CD4-positive, alpha-beta T cell treated with Interleukin-12 subunit alpha and Interleukin-12 subunit beta, for 1 hour (primary cell): ENCODE data around the gene AFTPH.
A peak's percentile ranks its signal among the peaks of the same experiment; 100 is the strongest.

ENCODE experiments used
- DNase-seq: peaks from one replicate; pipeline ENCODE4 v3.0.0-alpha.2; 2020

The AFTPH gene

GRCh38 chr2:64523666-64524603 is at the start of gene AFTPH:
TSS of gene AFTPH (plus strand) at chr2:64524328. CDS start at chr2:64551475, 27,147 bp downstream.
- DNase-seq: peak; percentile 100

- no peak for DNase-seq
Observed at GRCh38 chr2:64474636-64475035, 49.5 kb upstream of the AFTPH start.

GRCh38 chr2:64477037-64477436 is 47.1 kb upstream of the AFTPH start:
- DNase-seq: no peak

- no peak for DNase-seq
Observed at GRCh38 chr2:64477979-64478378, 46.1 kb upstream of the AFTPH start.

- no peak for DNase-seq
Observed at GRCh38 chr2:64478502-64479230, 45.5 kb upstream of the AFTPH start.

GRCh38 chr2:64479259-64480117 is 44.6 kb upstream of the AFTPH start:
- no peak for DNase-seq

GRCh38 chr2:64481665-64482064 is 42.5 kb upstream of the AFTPH start:
- no peak for DNase-seq

- DNase-seq: no peak
Observed at GRCh38 chr2:64482243-64482642, 41.9 kb upstream of the AFTPH start.

- no peak for DNase-seq
Observed at GRCh38 chr2:64482765-64483504, 41.2 kb upstream of the AFTPH start.

GRCh38 chr2:64485331-64485730 is 38.8 kb upstream of the AFTPH start:
- no peak for DNase-seq

GRCh38 chr2:64485961-64486360 is 38.2 kb upstream of the AFTPH start:
- no peak for DNase-seq

GRCh38 chr2:64487256-64488049 is 36.7 kb upstream of the AFTPH start:
- DNase-seq: no peak

GRCh38 chr2:64488050-64488974 is 35.8 kb upstream of the AFTPH start:
- DNase-seq: peak; percentile 76

- no peak for DNase-seq
Observed at GRCh38 chr2:64489081-64489751, 34.9 kb upstream of the AFTPH start.

- no peak for DNase-seq
Observed at GRCh38 chr2:64491426-64491825, 32.7 kb upstream of the AFTPH start.

GRCh38 chr2:64492272-64492671 is 31.9 kb upstream of the AFTPH start:
- DNase-seq: no peak

GRCh38 chr2:64492821-64493220 is 31.3 kb upstream of the AFTPH start:
- no peak for DNase-seq

- DNase-seq: no peak
Observed at GRCh38 chr2:64493788-64494187, 30.3 kb upstream of the AFTPH start.

- DNase-seq: no peak
Observed at GRCh38 chr2:64498438-64498837, 25.7 kb upstream of the AFTPH start.

- no peak for DNase-seq
Observed at GRCh38 chr2:64500549-64500948, 23.6 kb upstream of the AFTPH start.
